IMR-90 (cell line): Measurements from ENCODE around the gene VOPP1. TPM values are rescaled to one million over a fixed set of nuclear protein-coding genes. Genes with fewer than 3 reads are reported as not detected.

ENCODE experiments used
- ATAC-seq: fragments of 200-7000 bp; cut with Tn5 transposase; 2 replicates; pipeline ENCODE4 v1.9.1; 2020; ENCODE audit warnings: low read depth, mild to moderate bottlenecking, moderate library complexity
- BruUV-seq: library from RNA; stranded (reverse); fragments of 400-500 nt; replicated peaks from 2 replicates; lab custom pipeline; 2021; lab: Mats Ljungman, UMichigan
- CTCF ChIA-PET: fragments of 300-600 bp; formaldehyde crosslinking; extraction: SDS; loops from one replicate; lab custom pipeline; 2021; ENCODE audit warnings: antibody characterized with exemption; lab: Yijun Ruan, JAX
- POLR2A ChIA-PET: fragments of 300-600 bp; sonication (Branson Sonifier 250); formaldehyde crosslinking; loops from one replicate; lab custom pipeline; 2022; ENCODE audit warnings: antibody characterized with exemption; ENCODE audit not compliant: unreplicated experiment; lab: Charles Lee
- DNase-seq: peaks from one replicate; pipeline ENCODE4 v3.0.0; 2013
- H2AFZ ChIP-seq: replicated peaks from 2 replicates; pipeline ENCODE3; 2013; ENCODE audit warnings: low read length, mild to moderate bottlenecking; ENCODE audit not compliant: poor library complexity
- H2AK5ac ChIP-seq: 2 replicates; pipeline ENCODE4 v1.6.1; 2013; ENCODE audit warnings: low read depth, low read length, inconsistent platforms
- H2AK9ac ChIP-seq: replicated peaks from 2 replicates; pipeline ENCODE3; 2013; ENCODE audit warnings: mild to moderate bottlenecking, low read depth, low read length, moderate library complexity; ENCODE audit not compliant: poor library complexity
- H2BK120ac ChIP-seq: 2 replicates; pipeline ENCODE4 v1.6.1; 2013; ENCODE audit warnings: low read depth, low read length, inconsistent platforms
- H2BK15ac ChIP-seq: 3 replicates; pipeline ENCODE4 v1.6.1; 2013; ENCODE audit warnings: low read depth, low read length, inconsistent platforms
- H2BK20ac ChIP-seq: 2 replicates; pipeline ENCODE4 v1.6.1; 2013; ENCODE audit warnings: low read depth, mild to moderate bottlenecking, inconsistent platforms, low read length, moderate library complexity
- H2BK5ac ChIP-seq: 2 replicates; pipeline ENCODE4 v1.6.1; 2013; ENCODE audit warnings: mild to moderate bottlenecking, low read depth, low read length, inconsistent platforms; ENCODE audit not compliant: poor library complexity, severe bottlenecking
- H3K14ac ChIP-seq: replicated peaks from 2 replicates; pipeline ENCODE4 v1.6.1; 2013; ENCODE audit warnings: low read depth, low read length, inconsistent platforms
- H3K18ac ChIP-seq: 2 replicates; pipeline ENCODE4 v1.6.1; 2013; ENCODE audit warnings: low read depth, low read length, control low read depth
- H3K23ac ChIP-seq: 2 replicates; pipeline ENCODE4 v1.6.1; 2013; ENCODE audit warnings: low read depth, low read length, inconsistent platforms
- H3K27ac ChIP-seq: 2 replicates; pipeline ENCODE4 v1.5.1; 2013; ENCODE audit warnings: mild to moderate bottlenecking, control low read depth, low read length; ENCODE audit not compliant: insufficient read depth
- H3K27me3 ChIP-seq: 2 replicates; pipeline ENCODE4 v1.6.1; 2013; ENCODE audit warnings: low read length; ENCODE audit not compliant: control insufficient read depth, insufficient read depth
- H3K36me3 ChIP-seq: 2 replicates; pipeline ENCODE4 v1.6.1; 2013; ENCODE audit warnings: low read length, mixed read lengths; ENCODE audit not compliant: control insufficient read depth, insufficient read depth
- H3K4ac ChIP-seq: 2 replicates; pipeline ENCODE4 v1.6.1; 2013; ENCODE audit warnings: low read depth, low read length, inconsistent platforms
- H3K4me1 ChIP-seq: 2 replicates; pipeline ENCODE4 v1.6.1; 2013; ENCODE audit warnings: low read length, mixed read lengths; ENCODE audit not compliant: control insufficient read depth, insufficient read depth
- H3K4me2 ChIP-seq: 2 replicates; pipeline ENCODE4 v1.6.1; 2013; ENCODE audit warnings: low read depth, mild to moderate bottlenecking, control low read depth, low read length, moderate library complexity
- H3K4me3 ChIP-seq: 2 replicates; pipeline ENCODE4 v1.5.1; 2013; ENCODE audit warnings: low read depth, mild to moderate bottlenecking, control low read depth, low read length, moderate library complexity; ENCODE audit not compliant: insufficient read depth
- H3K56ac ChIP-seq: 2 replicates; pipeline ENCODE4 v1.6.1; 2013; ENCODE audit warnings: low read length, inconsistent platforms; ENCODE audit not compliant: insufficient read depth; ENCODE audit errors: extremely low read depth
- H3K79me1 ChIP-seq, 2 experiments: 2 replicates each; pipeline ENCODE4 v1.6.1; 2013; ENCODE audit warnings: low read length in 2 of 2, inconsistent platforms in 1 of 2, low read depth in 1 of 2
- H3K9ac ChIP-seq: 2 replicates; pipeline ENCODE4 v1.6.1; 2013; ENCODE audit warnings: low read depth, low read length, control low read depth
- H3K9me1 ChIP-seq: 2 replicates; pipeline ENCODE4 v1.6.1; 2013; ENCODE audit warnings: low read length, inconsistent platforms; ENCODE audit not compliant: insufficient read depth
- H3K9me3 ChIP-seq: 2 replicates; pipeline ENCODE4 v1.6.1; 2013; ENCODE audit warnings: low read length; ENCODE audit not compliant: control insufficient read depth, insufficient read depth
- H4K20me1 ChIP-seq: 2 replicates; pipeline ENCODE4 v1.6.1; 2013; ENCODE audit warnings: low read length, inconsistent platforms; ENCODE audit not compliant: insufficient read depth
- H4K5ac ChIP-seq: 2 replicates; pipeline ENCODE4 v1.6.1; 2013; ENCODE audit warnings: mild to moderate bottlenecking, low read depth, low read length, control low read depth
- H4K8ac ChIP-seq, 2 experiments: 2 replicates each; pipeline ENCODE4 v1.6.1; 2013; ENCODE audit warnings: low read depth in 2 of 2, low read length in 2 of 2, control low read depth in 1 of 2, inconsistent platforms in 1 of 2
- H4K91ac ChIP-seq: 2 replicates; pipeline ENCODE4 v1.6.1; 2013; ENCODE audit warnings: low read depth, low read length, inconsistent platforms; ENCODE audit not compliant: insufficient read depth
- BHLHE40 ChIP-seq: fragments of 150-350 bp; IDR thresholded peaks from 2 replicates; pipeline ENCODE4 v1.6.1; 2016; ENCODE audit warnings: mild to moderate bottlenecking, low read depth, low read length
- CEBPB ChIP-seq: IDR thresholded peaks from 2 replicates; pipeline ENCODE4 v1.6.1; 2012; ENCODE audit warnings: low read depth, low read length, improper control_type of control experiment
- CHD1 ChIP-seq: IDR thresholded peaks from 2 replicates; pipeline ENCODE4 v1.6.1; 2012; ENCODE audit warnings: low read depth, low read length, improper control_type of control experiment
- ELK1 ChIP-seq: fragments of 150-350 bp; IDR thresholded peaks from 2 replicates; pipeline ENCODE4 v1.6.1; 2016; ENCODE audit warnings: low read depth, mild to moderate bottlenecking, low read length, moderate library complexity, borderline replicate concordance
- FOS ChIP-seq: fragments of 150-350 bp; IDR thresholded peaks from 2 replicates; pipeline ENCODE4 v1.6.1; 2016; ENCODE audit warnings: low read depth, low read length
- MAFK ChIP-seq: IDR thresholded peaks from 2 replicates; pipeline ENCODE4 v1.6.1; 2012; ENCODE audit warnings: low read depth, low read length, improper control_type of control experiment
- MAZ ChIP-seq: IDR thresholded peaks from 2 replicates; pipeline ENCODE4 v1.6.1; 2012; ENCODE audit warnings: low read depth, mild to moderate bottlenecking, low read length, improper control_type of control experiment, moderate library complexity, borderline replicate concordance
- MXI1 ChIP-seq: IDR thresholded peaks from 2 replicates; pipeline ENCODE4 v1.6.1; 2012; ENCODE audit warnings: low read depth, mild to moderate bottlenecking, low read length, moderate library complexity, borderline replicate concordance
- NFE2L2 ChIP-seq: fragments of 150-350 bp; IDR thresholded peaks from 2 replicates; pipeline ENCODE4 v1.6.1; 2016; ENCODE audit warnings: low read depth, mild to moderate bottlenecking, low read length
- POLR2A ChIP-seq: IDR thresholded peaks from 2 replicates; pipeline ENCODE4 v1.6.1; 2012; ENCODE audit warnings: mild to moderate bottlenecking, low read depth, low read length
- RAD21 ChIP-seq: IDR thresholded peaks from 2 replicates; pipeline ENCODE4 v1.6.1; 2012; ENCODE audit warnings: low read length, improper control_type of control experiment
- RCOR1 ChIP-seq: IDR thresholded peaks from 2 replicates; pipeline ENCODE4 v1.6.1; 2012; ENCODE audit warnings: mild to moderate bottlenecking, low read length, improper control_type of control experiment; ENCODE audit not compliant: insufficient replicate concordance
- RFX5 ChIP-seq: IDR thresholded peaks from 2 replicates; pipeline ENCODE4 v1.8.0; 2012; ENCODE audit warnings: low read depth, mild to moderate bottlenecking, low read length, moderate library complexity
- SMC3 ChIP-seq: fragments of 150-350 bp; IDR thresholded peaks from 2 replicates; pipeline ENCODE4 v1.6.1; 2016; ENCODE audit warnings: low read depth, mild to moderate bottlenecking, antibody characterized with exemption, low read length, moderate library complexity
- WGBS, 2 experiments: methylation state at CpG; one replicate each; pipeline versions ENCODE4 v1.1.5 to v1.1.7; 2013; ENCODE audit warnings: missing lambda C conversion rate in 2 of 2; ENCODE audit not compliant: insufficient read length in 1 of 2; ENCODE audit errors: extremely low coverage in 2 of 2; 5-methylcytosine and 5-hydroxymethylcytosine counted together
- dilution Hi-C: fragments of 300-500 bp; cut with HindIII; formaldehyde crosslinking; loops from one replicate; pipeline ENCODE4 v1.14.3; 2018; ENCODE audit warnings: low sequenced_read_pairs; ENCODE audit not compliant: unreplicated experiment
- in situ Hi-C: fragments of 300-500 bp; cut with MboI; formaldehyde crosslinking; loops from 3 replicates; pipeline ENCODE4 v1.14.3; 2019; ENCODE audit warnings: low sequenced_read_pairs, inconsistent platforms, mixed read lengths
- intact Hi-C: fragments of 100-400 bp; cut with micrococcal nuclease; formaldehyde crosslinking; loops from 2 replicates; pipeline ENCODE4 v1.10.0; 2022
- polyA plus RNA-seq, 3 experiments: library from polyadenylated mRNA; depleted of rRNA; stranded (reverse); fragments of >200 nt; gene quantifications; 2 replicates each; pipeline ENCODE4 v1.2.3, GENCODE V29; 2012; ENCODE audit warnings: low replicate concordance in 1 of 3
- total RNA-seq: library from RNA; depleted of rRNA; stranded (reverse); fragments of >200 nt; gene quantifications from 2 replicates; pipeline ENCODE4 v1.2.3, GENCODE V29; 2012
- TF ChIP-seq, protein P1 (sequence below): conservative IDR thresholded peaks from 2 replicates; pipeline ENCODE4 v1.5.1; 2012; ENCODE audit warnings: mild to moderate bottlenecking, low read depth, low read length, improper control_type of control experiment
- TF ChIP-seq, protein P2 (sequence below): fragments of 150-350 bp; IDR thresholded peaks from 2 replicates; pipeline ENCODE4 v1.6.1; 2017; ENCODE audit warnings: mild to moderate bottlenecking, antibody characterized with exemption, low read length, low read depth

VOPP1 gene
- total and polyA plus RNA-seq, 2 of the 4 experiments (the other 2 are of a cell fraction): 60.2 to 94.5 TPM

- H3K36me3 ChIP-seq: no peaks in the 10 kb centered on the region
- no peak overlapping the region for H3K27ac ChIP-seq
- POLR2A ChIA-PET: no interaction called here
- TF ChIP-seq POLR2A (no peak), SMC3 (no peak), MAFK (no peak), BHLHE40 (no peak), MXI1 (no peak), FOS (no peak), ELK1 (no peak), CHD1 (no peak), RFX5 (no peak), NFE2L2 (no peak), CEBPB (no peak), RAD21 (no peak), RCOR1 (no peak), MAZ (no peak)
- TF ChIP-seq, protein P1, sequence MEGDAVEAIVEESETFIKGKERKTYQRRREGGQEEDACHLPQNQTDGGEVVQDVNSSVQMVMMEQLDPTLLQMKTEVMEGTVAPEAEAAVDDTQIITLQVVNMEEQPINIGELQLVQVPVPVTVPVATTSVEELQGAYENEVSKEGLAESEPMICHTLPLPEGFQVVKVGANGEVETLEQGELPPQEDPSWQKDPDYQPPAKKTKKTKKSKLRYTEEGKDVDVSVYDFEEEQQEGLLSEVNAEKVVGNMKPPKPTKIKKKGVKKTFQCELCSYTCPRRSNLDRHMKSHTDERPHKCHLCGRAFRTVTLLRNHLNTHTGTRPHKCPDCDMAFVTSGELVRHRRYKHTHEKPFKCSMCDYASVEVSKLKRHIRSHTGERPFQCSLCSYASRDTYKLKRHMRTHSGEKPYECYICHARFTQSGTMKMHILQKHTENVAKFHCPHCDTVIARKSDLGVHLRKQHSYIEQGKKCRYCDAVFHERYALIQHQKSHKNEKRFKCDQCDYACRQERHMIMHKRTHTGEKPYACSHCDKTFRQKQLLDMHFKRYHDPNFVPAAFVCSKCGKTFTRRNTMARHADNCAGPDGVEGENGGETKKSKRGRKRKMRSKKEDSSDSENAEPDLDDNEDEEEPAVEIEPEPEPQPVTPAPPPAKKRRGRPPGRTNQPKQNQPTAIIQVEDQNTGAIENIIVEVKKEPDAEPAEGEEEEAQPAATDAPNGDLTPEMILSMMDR: no peak
- TF ChIP-seq, protein P2, sequence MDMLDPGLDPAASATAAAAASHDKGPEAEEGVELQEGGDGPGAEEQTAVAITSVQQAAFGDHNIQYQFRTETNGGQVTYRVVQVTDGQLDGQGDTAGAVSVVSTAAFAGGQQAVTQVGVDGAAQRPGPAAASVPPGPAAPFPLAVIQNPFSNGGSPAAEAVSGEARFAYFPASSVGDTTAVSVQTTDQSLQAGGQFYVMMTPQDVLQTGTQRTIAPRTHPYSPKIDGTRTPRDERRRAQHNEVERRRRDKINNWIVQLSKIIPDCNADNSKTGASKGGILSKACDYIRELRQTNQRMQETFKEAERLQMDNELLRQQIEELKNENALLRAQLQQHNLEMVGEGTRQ: no peak
- no peak overlapping the region for H2BK15ac ChIP-seq
- H3K4me3 ChIP-seq: no peak overlapping the region
- H2BK120ac ChIP-seq: no peak overlapping the region
- in situ Hi-C loops: no loop called here
- no peak overlapping the region for H3K9ac ChIP-seq
- no peak overlapping the region for H3K14ac ChIP-seq
- peak overlapping the region; percentile 18 for H2AFZ ChIP-seq
- no peak overlapping the region for H2AK5ac ChIP-seq
- CTCF ChIA-PET: no interaction called here
- H3K79me1 ChIP-seq: 0 out of 4 replicates have a peak, but pooled peaks cover 0 to 2% of the 10 kb centered on the region in 2 experiments
- no peak overlapping the region for H4K91ac ChIP-seq
- H4K20me1 ChIP-seq: no peaks in the 10 kb centered on the region
- ATAC-seq: no peak
- no peak overlapping the region for H2AK9ac ChIP-seq
- no peak overlapping the region for H3K56ac ChIP-seq
- H2BK5ac ChIP-seq: no peak overlapping the region
- peaks cover 12% of the 10 kb centered on the region for H3K9me1 ChIP-seq
- H3K23ac ChIP-seq: no peak overlapping the region
- intact Hi-C loops: no loop called here
- H4K8ac ChIP-seq: no peak overlapping the region
- H3K27me3 ChIP-seq: peaks cover 16% of the 10 kb centered on the region
- DNase-seq: no peak
- dilution Hi-C loops: no loop called here
- H3K4me1 ChIP-seq: peaks cover 2% of the 10 kb centered on the region; the same call in 1 of the 2 replicates
- no peak overlapping the region for H3K18ac ChIP-seq
- no peak overlapping the region for H2BK20ac ChIP-seq
- H3K4me2 ChIP-seq: no peak overlapping the region
- H4K5ac ChIP-seq: no peak overlapping the region
- 80% methylated on average over 1 of the region's 4 CpGs; no CpG with 5 or more reads in 1 of the 2 experiments for WGBS, 2 experiments
- no peak overlapping the region for H3K4ac ChIP-seq
- no peaks in the 10 kb centered on the region for H3K9me3 ChIP-seq
- BruUV-seq: no TSS peak
Observed at GRCh38 chr7:55588379-55588699, 16.0 kb upstream of the VOPP1 start.
